NCI-H128 (cell line): ENCODE data around the gene DACT2.
A peak's percentile ranks its signal among the peaks of the same experiment; 100 is the strongest.
"Not testable (repeated sequence)": the region's sequence is repeated elsewhere in the genome, so short reads cannot be mapped to it uniquely, and the experiment has no call there.

Experiments
- DNase-seq: peaks from one replicate; lab custom pipeline; 2025; ENCODE audit not compliant: unreplicated experiment; lab: John Stamatoyannopoulos, UW

The DACT2 gene

GRCh38 chr6:168319279-168320111 is at the start of gene DACT2:
DACT2 (minus strand) TSS chr6:168319777; CDS start chr6:168319633, 144 bp downstream.
- DNase-seq, result no peak

GRCh38 chr6:168368936-168369335 is 49.4 kb upstream of the DACT2 start:
- no peak for DNase-seq

GRCh38 chr6:168368066-168368820 is 48.7 kb upstream of the DACT2 start:
- no peak for DNase-seq

GRCh38 chr6:168367285-168367751 is 47.7 kb upstream of the DACT2 start:
- DNase-seq, result no peak

GRCh38 chr6:168366473-168366872 is 46.9 kb upstream of the DACT2 start:
- no peak for DNase-seq

- DNase-seq, result no peak
Observed at GRCh38 chr6:168365422-168366165, 46.0 kb upstream of the DACT2 start.

GRCh38 chr6:168364793-168365421 is 45.3 kb upstream of the DACT2 start:
- no peak for DNase-seq

GRCh38 chr6:168363811-168364792 is 44.5 kb upstream of the DACT2 start:
- DNase-seq, result no peak

GRCh38 chr6:168363302-168363701 is 43.7 kb upstream of the DACT2 start:
- DNase-seq, result no peak

- no peak for DNase-seq
Observed at GRCh38 chr6:168362276-168362990, 42.9 kb upstream of the DACT2 start.

- no peak for DNase-seq
Observed at GRCh38 chr6:168361766-168362165, 42.2 kb upstream of the DACT2 start.

GRCh38 chr6:168359794-168360193 is 40.2 kb upstream of the DACT2 start:
- no peak for DNase-seq

- DNase-seq, result no peak
Observed at GRCh38 chr6:168358842-168359420, 39.4 kb upstream of the DACT2 start.

- not testable (repeated sequence) for DNase-seq
Observed at GRCh38 chr6:168356872-168357271, 37.3 kb upstream of the DACT2 start.

- DNase-seq, result peak; percentile 21
Observed at GRCh38 chr6:168355716-168356522, 36.3 kb upstream of the DACT2 start.

GRCh38 chr6:168354338-168354737 is 34.8 kb upstream of the DACT2 start:
- no peak for DNase-seq

GRCh38 chr6:168353041-168353440 is 33.5 kb upstream of the DACT2 start:
- DNase-seq, result no peak

GRCh38 chr6:168352096-168352495 is 32.5 kb upstream of the DACT2 start:
- no peak for DNase-seq
